ENCODE measurements around the gene TRPV3.

- TF ChIP-seq CTCF (conservative IDR thresholded peaks at IDR 0.05; ENCODE audit: low read length) (no peak), EZH2phosphoT487 (IDR thresholded peaks at IDR 0.05; ENCODE audit: borderline replicate concordance, low read depth, low read length) (no peak)
Observed at GRCh38 chr17:3510090-3510489, 47.5 kb downstream of the TRPV3 start.

All from OCI-LY7 (cell line).